Stimulated activated memory B cell treated with anti-CD40 and anti-IgM and Interleukin-4, amounts not matched to agents 10 μg/mL and 1 μg/mL and 100 μg/mL, for 72 hours (primary cell): ENCODE data around the gene SURF6.
"Not testable (repeated sequence)": the region's sequence is repeated elsewhere in the genome, so short reads cannot be mapped to it uniquely, and the experiment has no call there.

ENCODE experiments used
- ATAC-seq: fragments of 150-1000 bp; cut with Tn5 transposase; 2 replicates; pipeline ENCODE4 v1.10.0; 2021
- H3K27ac Mint-ChIP-seq: one replicate; pipeline ENCODE4 v1.8.0; 2022; ENCODE audit warnings: mild to moderate bottlenecking, mixed read lengths
- H3K27me3 Mint-ChIP-seq: one replicate; pipeline ENCODE4 v1.8.0; 2022; ENCODE audit warnings: mixed read lengths
- H3K36me3 Mint-ChIP-seq: one replicate; pipeline ENCODE4 v1.8.0; 2022; ENCODE audit warnings: mixed read lengths
- H3K4me1 Mint-ChIP-seq: one replicate; pipeline ENCODE4 v1.8.0; 2022; ENCODE audit warnings: mixed read lengths
- H3K4me3 Mint-ChIP-seq: one replicate; pipeline ENCODE4 v1.8.0; 2022; ENCODE audit warnings: mild to moderate bottlenecking, moderate library complexity, mixed read lengths
- H3K9me3 Mint-ChIP-seq: one replicate; pipeline ENCODE4 v1.8.0; 2022; ENCODE audit warnings: mixed read lengths

The SURF6 gene

DNA sequence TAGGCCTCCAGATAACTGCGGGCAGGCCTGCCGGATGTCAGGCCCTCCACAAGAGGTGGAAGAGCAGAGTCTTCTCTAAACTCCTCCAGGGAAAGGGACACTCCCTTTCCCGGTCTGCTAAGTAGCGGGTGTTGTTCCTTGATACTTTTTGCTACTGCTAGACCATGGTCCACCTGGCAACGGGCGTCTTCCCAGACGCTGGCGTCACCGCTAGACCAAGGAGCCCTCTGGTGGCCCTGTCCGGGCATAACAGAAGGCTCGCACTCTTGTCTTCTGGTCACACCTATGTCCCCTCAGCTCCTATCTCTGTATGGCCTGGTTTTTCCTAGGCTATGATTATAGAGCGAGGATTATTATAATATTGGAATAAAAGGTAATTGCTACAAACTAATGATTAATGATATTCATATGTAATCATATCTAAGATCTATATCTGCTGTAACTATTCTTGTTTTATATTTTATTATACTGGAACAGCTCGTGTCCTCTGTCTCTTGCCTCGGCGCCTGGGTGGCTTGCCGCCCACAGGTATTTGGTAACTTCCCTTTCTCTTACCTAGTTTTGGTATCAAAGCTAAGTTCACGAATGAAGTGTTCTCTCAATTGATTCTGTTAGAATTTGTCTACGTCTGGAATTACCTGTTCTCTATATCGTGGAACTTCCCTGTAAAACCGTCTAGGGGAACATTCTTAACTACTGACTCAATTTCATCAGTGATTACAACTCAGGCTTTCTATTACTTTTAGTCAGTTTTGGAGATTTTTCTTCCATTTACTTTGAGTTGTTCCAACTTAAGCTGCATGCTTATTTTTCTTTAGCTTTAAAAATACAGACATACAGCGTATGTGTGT, 6.5 kb downstream of the SURF6 start:
- H3K4me3 Mint-ChIP-seq, H3K9me3 Mint-ChIP-seq, H3K27me3 Mint-ChIP-seq, ATAC-seq, H3K27ac Mint-ChIP-seq: not testable (repeated sequence)
- Mint-ChIP-seq H3K36me3 (peaks cover 54% of the 10 kb centered on the region), H3K4me1 (peaks cover 48% of the 10 kb centered on the region)

DNA sequence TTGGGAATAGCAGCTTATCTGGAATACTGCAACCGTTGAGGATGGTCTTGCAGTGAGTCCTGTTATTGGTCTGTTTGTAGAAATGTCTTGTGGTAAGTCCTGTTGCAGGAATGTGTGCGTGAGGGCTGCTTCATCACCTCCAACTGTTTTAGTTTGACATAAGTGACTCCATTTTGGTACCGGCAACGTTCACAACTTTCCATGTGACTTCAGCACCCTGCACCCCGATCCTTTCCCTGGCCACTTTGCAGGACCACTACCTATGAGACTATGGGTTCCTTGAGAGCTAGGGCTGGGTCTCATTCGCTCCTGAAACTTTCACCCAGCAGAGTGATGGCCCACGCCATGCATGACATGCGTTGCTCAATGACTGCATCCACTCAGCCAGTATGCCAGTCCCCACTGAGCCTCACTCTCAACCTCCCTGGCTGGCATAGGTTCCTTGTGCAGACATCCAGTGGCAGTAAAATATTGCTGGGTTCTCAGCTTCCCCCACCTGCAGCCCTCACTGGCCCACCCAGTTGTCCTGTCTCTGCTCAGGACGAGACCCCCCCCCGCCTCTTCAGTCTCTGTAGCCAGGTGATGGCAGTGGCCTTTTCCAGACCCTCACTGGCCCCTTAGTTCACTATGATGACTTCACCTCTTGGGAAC, 8.0 kb downstream of the SURF6 start:
- H3K9me3 Mint-ChIP-seq, result peaks cover 4% of the 10 kb centered on the region
- peaks cover 39% of the 10 kb centered on the region for H3K4me1 Mint-ChIP-seq
- H3K27me3 Mint-ChIP-seq, result peaks cover 3% of the 10 kb centered on the region
- peaks cover 40% of the 10 kb centered on the region for H3K36me3 Mint-ChIP-seq
- H3K27ac Mint-ChIP-seq, result no peak overlapping the region
- no peak overlapping the region for H3K4me3 Mint-ChIP-seq
- no peak for ATAC-seq

DNA sequence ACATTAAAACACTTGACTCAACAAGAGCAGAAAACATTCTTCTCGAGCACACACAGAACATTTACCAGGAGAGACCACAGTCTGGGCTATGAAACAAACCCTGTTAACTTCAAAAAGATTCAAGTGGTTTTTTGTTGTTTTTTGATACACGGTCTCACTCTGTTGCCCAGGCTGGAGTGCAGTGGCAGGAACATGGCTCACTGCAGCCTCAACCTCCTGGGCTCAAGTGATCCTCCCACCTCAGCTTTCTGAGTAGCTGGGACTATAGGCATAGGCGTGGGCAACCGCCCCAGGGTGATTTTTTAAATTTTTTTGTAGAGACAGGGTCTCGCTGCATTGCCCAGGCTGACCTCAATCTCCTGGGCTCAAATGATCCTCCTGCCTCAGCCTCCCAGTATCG, 9.0 kb downstream of the SURF6 start:
- H3K4me1 Mint-ChIP-seq, result peaks cover 31% of the 10 kb centered on the region
- not testable (repeated sequence) for H3K4me3 Mint-ChIP-seq, H3K27ac Mint-ChIP-seq, ATAC-seq, H3K9me3 Mint-ChIP-seq, H3K27me3 Mint-ChIP-seq
- peaks cover 31% of the 10 kb centered on the region for H3K36me3 Mint-ChIP-seq

DNA sequence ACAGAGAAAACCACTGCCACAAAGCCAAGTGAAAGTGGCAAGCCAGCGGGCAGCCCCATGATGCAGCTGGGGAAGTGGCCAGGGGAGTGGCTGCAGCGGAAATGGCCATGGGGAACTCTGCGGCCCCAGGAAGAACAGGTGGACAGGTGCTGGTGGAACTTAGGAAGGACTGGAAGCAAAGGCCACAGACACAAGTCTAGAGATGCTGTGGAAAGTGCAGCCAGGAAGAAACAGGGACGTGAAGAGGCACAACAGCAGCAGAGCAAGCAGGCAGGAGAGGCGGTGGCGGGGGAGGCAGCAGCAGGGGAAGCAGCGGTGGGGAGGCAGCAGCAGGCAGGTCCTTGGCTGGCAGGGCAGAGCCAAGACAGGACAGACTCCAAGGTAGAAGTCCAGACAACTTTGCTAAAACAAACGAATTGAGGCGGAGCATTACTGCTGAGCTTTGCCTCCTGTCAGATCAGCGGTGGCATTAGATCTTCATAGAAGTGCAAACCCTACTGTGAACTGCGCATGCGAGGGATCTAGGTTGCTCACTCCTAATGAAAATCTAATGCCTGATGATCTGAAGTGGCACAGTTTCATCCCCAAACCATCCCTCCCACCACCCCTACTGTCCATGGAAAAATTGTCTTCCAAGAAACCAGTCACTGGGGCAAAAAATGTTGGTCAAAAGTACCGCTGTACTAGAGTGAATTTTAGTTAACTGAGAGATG, 11.8 kb downstream of the SURF6 start:
- Mint-ChIP-seq H3K4me3 (no peak overlapping the region), H3K36me3 (peaks cover 8% of the 10 kb centered on the region), H3K27ac (no peak overlapping the region), H3K9me3 (peaks cover 4% of the 10 kb centered on the region), H3K4me1 (peaks cover 8% of the 10 kb centered on the region), H3K27me3 (peaks cover 24% of the 10 kb centered on the region)
- ATAC-seq, result no peak

DNA sequence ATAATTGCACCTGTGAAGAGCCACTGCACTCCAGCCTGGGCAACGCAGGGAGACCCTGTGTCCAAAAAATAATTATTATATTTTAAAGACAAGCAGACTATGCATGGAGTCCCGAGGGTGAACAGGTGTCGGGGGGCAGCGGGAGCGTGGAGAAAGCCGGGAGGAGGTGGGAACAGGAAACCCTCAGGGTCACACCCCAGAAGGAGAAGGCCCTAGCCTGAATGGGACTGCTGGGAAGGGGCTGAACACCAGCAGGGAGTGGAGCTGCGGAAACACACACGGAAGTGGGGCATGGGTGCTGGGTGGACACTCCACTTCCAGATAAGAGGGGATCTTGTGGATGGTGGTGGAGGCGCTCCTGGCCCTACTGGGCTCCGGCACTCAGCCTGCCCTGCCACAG, 12.8 kb downstream of the SURF6 start:
- Mint-ChIP-seq H3K4me3 (no peak overlapping the region), H3K27me3 (peaks cover 27% of the 10 kb centered on the region), H3K36me3 (no peaks in the 10 kb centered on the region), H3K4me1 (no peaks in the 10 kb centered on the region), H3K27ac (no peak overlapping the region), H3K9me3 (peaks cover 4% of the 10 kb centered on the region)
- ATAC-seq, result no peak

DNA sequence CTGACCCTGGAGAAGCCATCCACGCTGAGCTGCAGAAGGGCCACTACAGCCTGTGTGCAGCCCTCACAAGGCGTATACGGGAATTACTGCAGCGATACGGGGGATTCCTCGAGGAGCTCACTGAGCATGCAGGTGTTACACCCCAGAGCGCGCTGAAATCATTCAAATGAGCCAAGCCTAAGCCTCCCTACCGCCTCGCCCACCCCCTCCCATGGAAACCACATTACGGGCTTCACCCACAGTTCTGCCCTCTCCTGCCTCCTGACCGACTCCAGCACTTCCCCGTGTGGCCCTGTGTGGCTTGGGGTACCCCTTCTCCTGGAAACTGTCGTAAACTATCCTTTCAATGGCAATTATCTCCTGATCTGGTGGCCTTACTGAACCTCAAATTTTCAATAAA, 13.3 kb downstream of the SURF6 start:
- Mint-ChIP-seq H3K27me3 (peaks cover 32% of the 10 kb centered on the region), H3K9me3 (peaks cover 4% of the 10 kb centered on the region), H3K27ac (no peak overlapping the region), H3K36me3 (no peaks in the 10 kb centered on the region), H3K4me3 (no peak overlapping the region), H3K4me1 (no peaks in the 10 kb centered on the region)
- ATAC-seq, result no peak

DNA sequence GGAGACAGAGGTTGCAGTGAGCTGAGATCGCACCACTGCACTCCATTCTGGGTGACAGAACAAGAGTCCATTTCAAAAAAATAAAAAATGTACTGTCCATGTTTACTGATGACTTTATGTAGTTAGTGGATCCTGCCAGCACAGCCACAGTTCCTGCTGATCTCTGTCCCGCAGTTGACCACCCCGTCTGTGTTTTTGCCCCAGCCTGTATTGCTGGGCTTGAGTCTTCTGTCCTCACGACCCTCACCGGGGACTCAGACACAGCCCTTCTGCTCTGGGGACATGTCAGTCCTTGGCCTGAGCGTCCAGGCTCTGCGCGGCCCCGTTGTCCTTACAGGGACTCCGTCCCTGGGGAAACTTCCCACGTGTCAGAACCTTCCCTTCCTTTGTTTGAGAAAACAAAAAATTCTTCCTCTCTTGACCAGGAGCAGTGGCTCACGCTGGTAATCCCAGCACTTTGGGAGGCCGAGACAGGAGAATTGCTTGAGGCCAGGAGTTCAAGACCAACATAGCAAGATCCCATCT, 14.5 kb downstream of the SURF6 start:
- ATAC-seq, result no peak
- Mint-ChIP-seq H3K36me3 (no peaks in the 10 kb centered on the region), H3K4me1 (no peaks in the 10 kb centered on the region), H3K27me3 (peaks cover 42% of the 10 kb centered on the region), H3K4me3 (no peak overlapping the region), H3K27ac (no peak overlapping the region), H3K9me3 (peaks cover 4% of the 10 kb centered on the region)

DNA sequence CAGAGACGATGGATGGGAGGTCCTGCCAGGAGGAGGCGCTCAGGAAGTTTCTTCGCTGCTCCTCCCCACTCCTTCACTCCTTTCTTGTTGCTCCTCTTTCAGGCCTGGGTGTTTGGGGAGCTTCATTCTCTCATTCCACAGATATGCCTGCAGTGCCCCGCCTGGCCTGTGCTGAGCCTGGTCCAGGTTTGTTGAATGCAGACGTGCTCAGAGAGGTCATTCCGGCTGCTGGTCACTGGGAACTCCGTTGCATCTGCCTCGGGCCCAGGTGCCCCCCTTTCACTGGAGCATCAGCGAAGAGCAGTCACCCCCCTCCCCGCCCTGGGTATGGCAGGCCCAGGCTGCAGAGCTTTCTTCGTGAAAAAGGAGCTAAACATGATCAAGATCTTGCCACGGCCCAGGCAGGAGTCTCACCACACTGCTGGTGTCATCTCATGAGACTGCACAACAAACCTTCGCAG, 15.5 kb downstream of the SURF6 start:
- peaks cover 42% of the 10 kb centered on the region for H3K27me3 Mint-ChIP-seq
- H3K27ac Mint-ChIP-seq, result no peak overlapping the region
- H3K4me3 Mint-ChIP-seq, result no peak overlapping the region
- H3K9me3 Mint-ChIP-seq, result peaks cover 4% of the 10 kb centered on the region
- ATAC-seq, result no peak
- no peaks in the 10 kb centered on the region for H3K36me3 Mint-ChIP-seq
- no peaks in the 10 kb centered on the region for H3K4me1 Mint-ChIP-seq

DNA sequence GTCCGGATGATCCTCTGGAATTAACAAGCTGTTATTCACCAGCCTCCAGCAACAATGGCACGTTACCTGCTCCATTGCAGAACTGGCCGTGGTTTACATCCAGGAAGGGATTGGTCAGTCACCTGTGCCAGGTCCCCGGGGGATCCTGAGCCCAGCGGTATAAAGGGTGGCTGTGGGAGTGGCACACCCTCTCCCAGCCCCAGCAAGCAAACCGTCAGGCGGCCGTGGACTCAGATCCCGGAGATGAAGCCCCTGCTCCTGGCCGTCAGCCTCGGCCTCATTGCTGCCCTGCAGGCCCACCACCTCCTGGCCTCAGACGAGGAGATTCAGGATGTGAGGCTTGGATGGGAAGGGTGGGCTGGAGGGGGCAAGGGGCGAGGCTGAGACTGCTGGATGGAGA, 18.4 kb downstream of the SURF6 start:
- not testable (repeated sequence) for ATAC-seq, H3K4me1 Mint-ChIP-seq, H3K4me3 Mint-ChIP-seq, H3K27ac Mint-ChIP-seq, H3K36me3 Mint-ChIP-seq, H3K9me3 Mint-ChIP-seq
- peaks cover 34% of the 10 kb centered on the region for H3K27me3 Mint-ChIP-seq

DNA sequence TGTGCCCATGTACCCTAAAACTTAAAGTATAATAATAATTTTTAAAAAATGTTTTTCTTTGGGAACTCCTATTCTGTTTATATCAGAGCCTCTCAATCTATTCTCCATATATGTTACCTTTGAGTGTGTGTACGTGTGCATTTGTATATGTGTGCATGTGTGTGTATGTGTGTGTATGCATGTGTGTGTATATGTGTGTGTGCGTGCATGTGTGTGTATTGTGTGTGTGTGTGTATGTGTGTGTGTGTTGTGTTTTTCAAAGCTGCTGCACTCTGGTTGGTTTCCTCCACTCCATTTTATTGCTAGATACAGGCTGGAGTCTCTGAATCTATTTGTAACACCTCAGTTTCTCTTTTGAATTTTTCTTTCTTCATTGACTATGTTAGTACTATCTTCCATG, 20.0 kb downstream of the SURF6 start:
- H3K4me3 Mint-ChIP-seq, result no peak overlapping the region
- ATAC-seq, result no peak
- peaks cover 22% of the 10 kb centered on the region for H3K27me3 Mint-ChIP-seq
- no peaks in the 10 kb centered on the region for H3K9me3 Mint-ChIP-seq
- H3K27ac Mint-ChIP-seq, result no peak overlapping the region
- no peaks in the 10 kb centered on the region for H3K4me1 Mint-ChIP-seq
- no peaks in the 10 kb centered on the region for H3K36me3 Mint-ChIP-seq

DNA sequence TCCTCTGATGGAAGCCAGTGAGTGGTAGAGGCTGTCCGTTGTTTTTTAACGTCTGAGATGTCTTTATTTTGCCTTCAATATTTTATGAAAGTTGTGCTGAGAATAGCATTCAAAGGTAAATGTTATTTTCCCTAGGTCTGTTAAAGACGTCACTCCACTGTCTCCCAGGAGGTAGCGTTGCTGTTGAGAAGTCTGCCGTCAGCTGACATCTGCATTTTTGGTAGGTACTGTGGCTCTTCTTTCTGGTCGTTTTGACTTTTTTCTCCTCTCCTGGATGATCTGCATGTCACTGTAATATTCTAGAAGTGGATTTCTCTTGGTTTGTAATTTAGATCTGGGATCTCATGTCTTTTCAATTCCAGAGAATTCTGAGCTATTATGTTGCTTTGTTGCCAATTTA, 26.4 kb downstream of the SURF6 start:
- no peak overlapping the region for H3K27ac Mint-ChIP-seq
- no peak for ATAC-seq

DNA sequence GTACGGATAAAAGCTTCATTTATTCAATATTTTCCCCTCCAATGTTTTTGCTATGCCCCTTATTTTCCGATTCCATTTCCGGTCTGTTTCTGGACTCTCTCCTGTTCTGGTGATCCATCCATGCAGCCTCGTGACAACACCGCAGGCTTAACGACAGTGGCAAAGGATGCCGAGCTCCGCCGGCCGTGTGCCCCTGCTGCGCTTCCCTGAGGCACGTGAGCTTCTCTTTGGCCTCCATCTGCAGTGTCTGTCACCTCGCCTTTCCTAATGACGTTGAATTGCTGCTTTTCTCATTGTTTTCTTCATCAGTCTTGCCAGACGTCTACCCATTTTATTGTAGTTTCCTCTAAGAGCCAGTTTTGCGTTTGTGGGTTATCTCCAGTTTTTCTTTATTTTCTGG, 28.7 kb downstream of the SURF6 start:
- Mint-ChIP-seq H3K27me3 (peaks cover 44% of the 10 kb centered on the region), H3K9me3 (no peaks in the 10 kb centered on the region), H3K36me3 (no peaks in the 10 kb centered on the region), H3K4me3 (no peak overlapping the region), H3K27ac (no peak overlapping the region), H3K4me1 (no peaks in the 10 kb centered on the region)
- ATAC-seq, result no peak

More for the DNA sequence above, 26.4 kb downstream of the SURF6 start:
- Mint-ChIP-seq H3K4me1 (no peaks in the 10 kb centered on the region), H3K36me3 (no peaks in the 10 kb centered on the region), H3K4me3 (no peak overlapping the region), H3K27me3 (peaks cover 44% of the 10 kb centered on the region), H3K9me3 (no peaks in the 10 kb centered on the region)

DNA sequence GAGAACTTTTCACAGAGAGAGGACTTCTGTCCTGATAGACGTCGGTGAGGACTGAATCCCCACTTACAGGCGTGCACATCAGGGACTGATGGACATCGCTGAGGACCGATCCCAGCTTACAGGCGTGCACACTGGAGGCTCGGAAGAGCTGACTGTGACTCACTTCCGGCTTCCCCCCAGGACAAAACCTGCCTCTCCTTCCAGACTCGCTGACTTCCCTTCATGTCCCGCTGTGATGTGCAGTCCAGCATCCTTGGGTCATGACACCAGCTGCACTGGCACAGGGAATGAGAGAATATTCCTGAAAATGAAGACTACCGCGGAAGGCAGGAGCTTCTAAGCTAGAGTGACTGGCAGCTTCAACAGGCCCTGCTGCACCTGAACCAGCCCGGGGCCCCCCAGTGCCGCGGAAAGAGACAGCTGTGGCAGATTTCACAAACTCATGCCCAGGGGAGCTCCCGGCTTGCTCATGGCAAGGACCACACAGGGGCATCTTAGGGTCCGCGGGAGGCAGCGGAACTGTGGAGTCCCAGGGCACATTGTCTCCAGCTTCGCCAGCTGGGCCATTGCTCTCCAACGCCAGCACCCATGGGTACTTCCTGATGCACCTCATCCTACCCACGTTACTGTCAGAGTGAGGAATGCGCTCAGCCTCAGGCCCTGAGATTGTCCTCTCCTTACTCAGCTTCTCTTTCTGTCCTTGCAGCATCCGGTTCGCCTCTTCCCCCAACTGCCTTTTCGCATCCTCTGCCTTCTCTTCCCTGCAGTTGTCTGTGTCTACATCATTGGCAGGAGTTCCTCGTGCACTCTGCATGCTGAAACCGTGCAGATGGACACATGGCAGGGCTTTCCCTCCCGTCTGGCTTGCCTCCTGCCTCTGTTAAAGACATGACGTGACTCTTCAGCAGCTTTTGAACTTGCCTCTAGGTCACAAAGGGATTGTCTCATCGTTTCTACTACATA, 29.5 kb downstream of the SURF6 start:
- H3K36me3 Mint-ChIP-seq, result no peaks in the 10 kb centered on the region
- no peak for ATAC-seq
- no peaks in the 10 kb centered on the region for H3K9me3 Mint-ChIP-seq
- H3K27ac Mint-ChIP-seq, result no peak overlapping the region
- peaks cover 44% of the 10 kb centered on the region for H3K27me3 Mint-ChIP-seq
- no peak overlapping the region for H3K4me3 Mint-ChIP-seq
- no peaks in the 10 kb centered on the region for H3K4me1 Mint-ChIP-seq

DNA sequence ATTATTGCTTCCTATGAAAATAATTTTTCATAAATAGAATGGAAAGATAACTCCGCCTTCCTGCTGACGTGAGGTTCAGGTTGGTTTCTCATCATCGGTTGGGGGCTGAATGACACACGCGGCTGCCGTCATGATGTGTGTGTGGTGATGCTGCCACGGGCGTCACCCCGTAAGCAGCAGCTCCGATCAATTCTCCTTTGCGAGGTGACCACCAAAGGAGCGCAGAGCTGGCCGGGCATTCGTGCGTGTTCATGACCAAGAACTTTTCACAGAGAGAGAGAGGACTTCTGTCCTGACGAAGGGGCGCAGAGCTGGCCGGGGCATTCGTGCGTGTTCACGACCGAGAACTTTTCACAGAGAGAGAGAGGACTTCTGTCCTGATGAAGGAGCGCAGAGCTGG, 30.3 kb downstream of the SURF6 start:
- no peak overlapping the region for H3K27ac Mint-ChIP-seq
- ATAC-seq, result no peak
- no peaks in the 10 kb centered on the region for H3K4me1 Mint-ChIP-seq
- no peaks in the 10 kb centered on the region for H3K9me3 Mint-ChIP-seq
- H3K27me3 Mint-ChIP-seq, result peaks cover 44% of the 10 kb centered on the region
- H3K4me3 Mint-ChIP-seq, result no peak overlapping the region
- H3K36me3 Mint-ChIP-seq, result no peaks in the 10 kb centered on the region
